Activated naive CD8-positive, alpha-beta T cell treated with anti-CD3 and anti-CD28 coated beads, Interleukin-2, amount 50 U/mL, for 24 hours (primary cell): ENCODE data around the gene ERC1.
A peak's percentile ranks its signal among the peaks of the same experiment; 100 is the strongest.

Experiments
- ATAC-seq: fragments of 150-1000 bp; cut with Tn5 transposase; one replicate; pipeline ENCODE4 v1.10.0; 2021
- DNase-seq: peaks from one replicate; pipeline ENCODE4 v3.0.0; 2021
- H3K27ac Mint-ChIP-seq: one replicate; pipeline ENCODE4 v1.8.0; 2021; ENCODE audit warnings: mild to moderate bottlenecking, mixed read lengths
- H3K27me3 Mint-ChIP-seq: one replicate; pipeline ENCODE4 v1.8.0; 2021; ENCODE audit warnings: mixed read lengths
- H3K36me3 Mint-ChIP-seq: one replicate; pipeline ENCODE4 v1.8.0; 2021; ENCODE audit warnings: low read depth, mixed read lengths
- H3K4me1 Mint-ChIP-seq: one replicate; pipeline ENCODE4 v1.8.0; 2021; ENCODE audit warnings: mixed read lengths
- H3K4me3 Mint-ChIP-seq: one replicate; pipeline ENCODE4 v1.8.0; 2021; ENCODE audit warnings: mild to moderate bottlenecking, moderate library complexity, mixed read lengths
- H3K9me3 Mint-ChIP-seq: one replicate; pipeline ENCODE4 v1.8.0; 2021; ENCODE audit warnings: mixed read lengths

The ERC1 gene

GRCh38 chr12:1467710-1468109 lies 476.7 kb downstream of the ERC1 start:
- Mint-ChIP-seq H3K4me1 (peaks cover 1% of the 10 kb centered on the region), H3K27ac (no peak overlapping the region), H3K27me3 (no peaks in the 10 kb centered on the region), H3K36me3 (peaks cover 8% of the 10 kb centered on the region), H3K4me3 (no peak overlapping the region), H3K9me3 (no peaks in the 10 kb centered on the region)
- ATAC-seq (no peak), DNase-seq (no peak)

- Mint-ChIP-seq H3K27ac (no peak overlapping the region), H3K4me3 (no peak overlapping the region), H3K4me1 (peaks cover 1% of the 10 kb centered on the region), H3K27me3 (no peaks in the 10 kb centered on the region), H3K36me3 (peaks cover 8% of the 10 kb centered on the region), H3K9me3 (no peaks in the 10 kb centered on the region)
- DNase-seq (no peak), ATAC-seq (no peak)
Observed at GRCh38 chr12:1469070-1469469, 478.0 kb downstream of the ERC1 start.

GRCh38 chr12:1470051-1470450 lies 479.0 kb downstream of the ERC1 start:
- Mint-ChIP-seq H3K27me3 (no peaks in the 10 kb centered on the region), H3K36me3 (peaks cover 6% of the 10 kb centered on the region), H3K4me3 (no peak overlapping the region), H3K4me1 (peaks cover 1% of the 10 kb centered on the region), H3K9me3 (no peaks in the 10 kb centered on the region), H3K27ac (no peak overlapping the region)
- DNase-seq, result no peak
- no peak for ATAC-seq

- Mint-ChIP-seq H3K36me3 (peaks cover 2% of the 10 kb centered on the region), H3K4me3 (no peak overlapping the region), H3K4me1 (peaks cover 1% of the 10 kb centered on the region), H3K27ac (no peak overlapping the region), H3K9me3 (no peaks in the 10 kb centered on the region), H3K27me3 (no peaks in the 10 kb centered on the region)
- DNase-seq, result no peak
- ATAC-seq, result no peak
Observed at GRCh38 chr12:1471224-1471623, 480.2 kb downstream of the ERC1 start.

GRCh38 chr12:1473418-1473817 lies 482.4 kb downstream of the ERC1 start:
- Mint-ChIP-seq H3K27ac (no peak overlapping the region), H3K9me3 (no peaks in the 10 kb centered on the region), H3K4me3 (peak overlapping the region; percentile 36)

GRCh38 chr12:1474041-1474573 lies 483.1 kb downstream of the ERC1 start:
- DNase-seq, result no peak
- peak; percentile 89 for ATAC-seq
- peaks cover 1% of the 10 kb centered on the region for H3K4me1 Mint-ChIP-seq
- no peaks in the 10 kb centered on the region for H3K27me3 Mint-ChIP-seq
- no peak overlapping the region for H3K27ac Mint-ChIP-seq
- H3K9me3 Mint-ChIP-seq, result no peaks in the 10 kb centered on the region
- no peak overlapping the region for H3K4me3 Mint-ChIP-seq
- peaks cover 2% of the 10 kb centered on the region for H3K36me3 Mint-ChIP-seq

More at GRCh38 chr12:1473418-1473817, 482.4 kb downstream of the ERC1 start:
- Mint-ChIP-seq H3K36me3 (peaks cover 2% of the 10 kb centered on the region), H3K4me1 (peaks cover 1% of the 10 kb centered on the region), H3K27me3 (no peaks in the 10 kb centered on the region)
- peak; percentile 65 for ATAC-seq
- DNase-seq, result peak; percentile 27

- Mint-ChIP-seq H3K9me3 (no peaks in the 10 kb centered on the region), H3K4me3 (no peak overlapping the region), H3K27me3 (no peaks in the 10 kb centered on the region), H3K4me1 (peaks cover 1% of the 10 kb centered on the region), H3K27ac (no peak overlapping the region), H3K36me3 (peaks cover 2% of the 10 kb centered on the region)
- ATAC-seq (no peak), DNase-seq (no peak)
Observed at GRCh38 chr12:1474574-1475153, 483.6 kb downstream of the ERC1 start.

GRCh38 chr12:1479645-1480044 lies 488.6 kb downstream of the ERC1 start:
- DNase-seq (no peak), ATAC-seq (no peak)
- H3K4me3 Mint-ChIP-seq, result no peak overlapping the region
- H3K4me1 Mint-ChIP-seq, result no peaks in the 10 kb centered on the region
- no peaks in the 10 kb centered on the region for H3K27me3 Mint-ChIP-seq
- no peaks in the 10 kb centered on the region for H3K9me3 Mint-ChIP-seq
- no peak overlapping the region for H3K27ac Mint-ChIP-seq
- no peaks in the 10 kb centered on the region for H3K36me3 Mint-ChIP-seq

- ATAC-seq, result no peak
- Mint-ChIP-seq H3K27me3 (no peaks in the 10 kb centered on the region), H3K4me1 (no peaks in the 10 kb centered on the region), H3K4me3 (no peak overlapping the region), H3K27ac (no peak overlapping the region), H3K36me3 (no peaks in the 10 kb centered on the region), H3K9me3 (no peaks in the 10 kb centered on the region)
- DNase-seq, result no peak
Observed at GRCh38 chr12:1481326-1481725, 490.3 kb downstream of the ERC1 start.

GRCh38 chr12:1481906-1482305 lies 490.9 kb downstream of the ERC1 start:
- Mint-ChIP-seq H3K9me3 (no peaks in the 10 kb centered on the region), H3K4me1 (peaks cover under 1% of the 10 kb centered on the region), H3K27me3 (no peaks in the 10 kb centered on the region), H3K4me3 (no peak overlapping the region), H3K36me3 (no peaks in the 10 kb centered on the region), H3K27ac (no peak overlapping the region)
- ATAC-seq (no peak), DNase-seq (no peak)

- DNase-seq, result no peak
- Mint-ChIP-seq H3K9me3 (no peaks in the 10 kb centered on the region), H3K4me1 (peaks cover 18% of the 10 kb centered on the region), H3K4me3 (no peak overlapping the region), H3K27me3 (no peaks in the 10 kb centered on the region), H3K36me3 (peaks cover 14% of the 10 kb centered on the region), H3K27ac (peak overlapping the region; percentile 83)
- peak; percentile 52 for ATAC-seq
Observed at GRCh38 chr12:1488908-1489381, 497.9 kb downstream of the ERC1 start.

GRCh38 chr12:1491983-1492697 lies 501.1 kb downstream of the ERC1 start:
- Mint-ChIP-seq H3K27ac (no peak overlapping the region), H3K4me1 (peaks cover 15% of the 10 kb centered on the region)
- ATAC-seq, result no peak

GRCh38 chr12:1493781-1494565 lies 502.9 kb downstream of the ERC1 start:
- H3K9me3 Mint-ChIP-seq, result no peaks in the 10 kb centered on the region

More at GRCh38 chr12:1491983-1492697, 501.1 kb downstream of the ERC1 start:
- Mint-ChIP-seq H3K27me3 (no peaks in the 10 kb centered on the region), H3K9me3 (no peaks in the 10 kb centered on the region), H3K4me3 (no peak overlapping the region), H3K36me3 (peaks cover 14% of the 10 kb centered on the region)
- DNase-seq, result no peak

GRCh38 chr12:1494856-1495255 lies 503.8 kb downstream of the ERC1 start:
- H3K4me1 Mint-ChIP-seq, result no peaks in the 10 kb centered on the region
- H3K27me3 Mint-ChIP-seq, result no peaks in the 10 kb centered on the region
- no peaks in the 10 kb centered on the region for H3K9me3 Mint-ChIP-seq
- H3K36me3 Mint-ChIP-seq, result peaks cover 8% of the 10 kb centered on the region
- no peak overlapping the region for H3K27ac Mint-ChIP-seq
- DNase-seq (no peak), ATAC-seq (no peak)
- H3K4me3 Mint-ChIP-seq, result no peak overlapping the region

More at GRCh38 chr12:1493781-1494565, 502.9 kb downstream of the ERC1 start:
- Mint-ChIP-seq H3K36me3 (peaks cover 9% of the 10 kb centered on the region), H3K27me3 (no peaks in the 10 kb centered on the region), H3K4me3 (no peak overlapping the region), H3K27ac (no peak overlapping the region), H3K4me1 (peaks cover 3% of the 10 kb centered on the region)
- ATAC-seq (no peak), DNase-seq (no peak)
